GM06990 (cell line): ENCODE results near the gene MUC2.

Experiments
- DNase-seq: peaks from one replicate; pipeline ENCODE4 v3.0.0-alpha.2; 2011; ENCODE audit not compliant: insufficient read length; ENCODE audit errors: extremely low read depth
- H3K27me3 ChIP-seq: replicated peaks from 2 replicates; pipeline ENCODE4 v1.6.0; 2011; ENCODE audit warnings: low read length; ENCODE audit not compliant: control insufficient read depth, insufficient read depth
- H3K36me3 ChIP-seq: 2 replicates; pipeline ENCODE4 v1.5.1; 2011; ENCODE audit warnings: low read length; ENCODE audit not compliant: control insufficient read depth, insufficient read depth
- H3K4me3 ChIP-seq: replicated peaks from 2 replicates; pipeline ENCODE4 v1.5.1; 2011; ENCODE audit warnings: low read depth, mild to moderate bottlenecking, control low read depth, low read length
- TF ChIP-seq, protein P1 (sequence below): IDR thresholded peaks from 2 replicates; pipeline ENCODE4 v1.5.1; 2011; ENCODE audit warnings: low read length, control low read depth, mild to moderate bottlenecking, inconsistent platforms; ENCODE audit not compliant: insufficient read depth, poor library complexity, severe bottlenecking

The MUC2 gene

DNA sequence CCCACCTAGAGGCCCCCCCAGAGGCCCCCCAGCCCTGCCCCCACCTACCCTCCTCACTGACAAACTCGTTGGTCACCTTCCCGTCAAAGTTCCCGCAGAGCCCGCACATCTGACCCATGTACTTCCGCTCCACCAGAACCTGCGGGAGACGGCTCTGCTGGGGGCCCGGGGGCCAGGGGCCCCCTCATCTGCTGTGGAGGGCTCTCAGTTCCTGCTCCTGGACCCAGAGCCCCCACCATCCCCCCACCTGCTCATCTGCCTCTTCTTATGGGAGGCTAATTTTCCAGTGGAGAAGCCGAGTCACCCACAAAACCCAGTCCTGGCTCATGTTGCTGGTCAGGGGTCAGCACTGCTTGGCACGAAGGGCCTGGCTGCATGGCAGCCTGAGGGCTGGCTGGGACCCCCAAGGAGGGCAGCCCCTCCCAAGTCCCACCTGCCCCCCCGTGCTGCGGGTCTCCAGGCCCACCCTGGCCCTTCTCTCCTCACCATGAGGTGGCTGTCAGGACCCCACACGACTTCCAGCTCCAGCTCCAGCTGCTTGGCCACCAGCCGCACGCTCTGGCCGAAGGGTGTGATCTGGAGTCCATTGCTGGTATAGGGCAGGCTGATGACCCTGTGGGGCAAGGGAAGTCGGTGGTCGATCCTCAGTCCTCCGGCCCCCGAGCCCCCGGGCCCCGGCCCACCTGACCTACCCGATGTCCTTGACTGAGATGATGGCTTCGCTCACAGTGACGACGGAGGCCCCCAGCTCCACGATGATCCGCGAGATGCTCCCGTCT is 43.4 kb upstream of the MUC2 start:
- Histone ChIP-seq H3K4me3 (no peak overlapping the region), H3K36me3 (no peaks in the 10 kb centered on the region), H3K27me3 (no peaks in the 10 kb centered on the region)
- TF ChIP-seq, protein P1, sequence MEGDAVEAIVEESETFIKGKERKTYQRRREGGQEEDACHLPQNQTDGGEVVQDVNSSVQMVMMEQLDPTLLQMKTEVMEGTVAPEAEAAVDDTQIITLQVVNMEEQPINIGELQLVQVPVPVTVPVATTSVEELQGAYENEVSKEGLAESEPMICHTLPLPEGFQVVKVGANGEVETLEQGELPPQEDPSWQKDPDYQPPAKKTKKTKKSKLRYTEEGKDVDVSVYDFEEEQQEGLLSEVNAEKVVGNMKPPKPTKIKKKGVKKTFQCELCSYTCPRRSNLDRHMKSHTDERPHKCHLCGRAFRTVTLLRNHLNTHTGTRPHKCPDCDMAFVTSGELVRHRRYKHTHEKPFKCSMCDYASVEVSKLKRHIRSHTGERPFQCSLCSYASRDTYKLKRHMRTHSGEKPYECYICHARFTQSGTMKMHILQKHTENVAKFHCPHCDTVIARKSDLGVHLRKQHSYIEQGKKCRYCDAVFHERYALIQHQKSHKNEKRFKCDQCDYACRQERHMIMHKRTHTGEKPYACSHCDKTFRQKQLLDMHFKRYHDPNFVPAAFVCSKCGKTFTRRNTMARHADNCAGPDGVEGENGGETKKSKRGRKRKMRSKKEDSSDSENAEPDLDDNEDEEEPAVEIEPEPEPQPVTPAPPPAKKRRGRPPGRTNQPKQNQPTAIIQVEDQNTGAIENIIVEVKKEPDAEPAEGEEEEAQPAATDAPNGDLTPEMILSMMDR = no peak
- DNase-seq = no peak

GRCh38 chr11:1032310-1032891 is 42.3 kb upstream of the MUC2 start:
- TF ChIP-seq, protein P1 = no peak
- H3K4me3 ChIP-seq = no peak overlapping the region
- H3K36me3 ChIP-seq = no peaks in the 10 kb centered on the region
- DNase-seq = no peak
- no peaks in the 10 kb centered on the region; the same call in 1 of the 2 replicates for H3K27me3 ChIP-seq

DNA sequence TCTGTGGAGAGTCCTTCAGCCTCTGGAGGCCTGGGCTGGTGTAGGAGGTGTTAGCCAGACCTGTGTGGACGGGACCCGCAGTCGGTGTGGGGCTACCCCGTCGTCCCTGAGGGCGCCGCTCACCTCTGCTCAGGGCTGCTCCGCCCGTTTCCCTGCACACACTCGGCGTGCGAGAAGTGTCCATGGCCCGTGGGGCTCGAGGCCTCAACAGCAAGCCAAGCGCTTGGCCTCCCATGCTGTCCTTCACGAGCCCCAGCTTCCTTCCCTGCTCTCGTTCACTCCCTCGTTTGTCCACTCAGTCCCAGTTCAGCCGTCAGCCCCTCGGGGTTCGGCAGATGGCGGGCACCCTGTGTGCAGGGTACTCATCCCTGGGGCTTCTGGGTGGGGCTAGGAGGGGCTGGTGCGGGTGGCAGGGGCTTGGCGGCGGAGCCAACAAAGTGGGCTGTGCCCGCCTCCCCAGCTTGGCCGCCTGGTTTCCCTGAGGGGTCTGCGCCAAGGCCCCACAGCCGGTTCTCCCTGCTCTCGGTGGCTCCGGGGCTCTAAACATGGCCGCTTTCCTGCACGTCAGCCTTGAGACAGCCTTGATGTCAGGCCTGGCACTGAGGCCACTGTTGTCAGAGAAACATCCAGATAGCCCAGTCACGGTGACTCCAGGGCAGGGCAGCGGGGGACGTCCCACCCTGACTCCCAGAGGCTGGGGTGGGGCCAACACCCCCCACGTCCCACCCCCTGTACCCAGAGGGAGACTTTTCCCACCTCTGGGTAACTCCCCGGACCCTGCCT is 41.5 kb upstream of the MUC2 start:
- Histone ChIP-seq H3K36me3 (no peaks in the 10 kb centered on the region), H3K27me3 (no peaks in the 10 kb centered on the region; the same call in 1 of the 2 replicates), H3K4me3 (no peak overlapping the region)
- no peak for DNase-seq
- TF ChIP-seq, protein P1 = no peak

- Histone ChIP-seq H3K4me3 (no peak overlapping the region), H3K36me3 (no peaks in the 10 kb centered on the region), H3K27me3 (no peaks in the 10 kb centered on the region; the same call in 1 of the 2 replicates)
- no peak for DNase-seq
- TF ChIP-seq, protein P1 = no peak
Observed at GRCh38 chr11:1034001-1034400, 40.7 kb upstream of the MUC2 start.

DNA sequence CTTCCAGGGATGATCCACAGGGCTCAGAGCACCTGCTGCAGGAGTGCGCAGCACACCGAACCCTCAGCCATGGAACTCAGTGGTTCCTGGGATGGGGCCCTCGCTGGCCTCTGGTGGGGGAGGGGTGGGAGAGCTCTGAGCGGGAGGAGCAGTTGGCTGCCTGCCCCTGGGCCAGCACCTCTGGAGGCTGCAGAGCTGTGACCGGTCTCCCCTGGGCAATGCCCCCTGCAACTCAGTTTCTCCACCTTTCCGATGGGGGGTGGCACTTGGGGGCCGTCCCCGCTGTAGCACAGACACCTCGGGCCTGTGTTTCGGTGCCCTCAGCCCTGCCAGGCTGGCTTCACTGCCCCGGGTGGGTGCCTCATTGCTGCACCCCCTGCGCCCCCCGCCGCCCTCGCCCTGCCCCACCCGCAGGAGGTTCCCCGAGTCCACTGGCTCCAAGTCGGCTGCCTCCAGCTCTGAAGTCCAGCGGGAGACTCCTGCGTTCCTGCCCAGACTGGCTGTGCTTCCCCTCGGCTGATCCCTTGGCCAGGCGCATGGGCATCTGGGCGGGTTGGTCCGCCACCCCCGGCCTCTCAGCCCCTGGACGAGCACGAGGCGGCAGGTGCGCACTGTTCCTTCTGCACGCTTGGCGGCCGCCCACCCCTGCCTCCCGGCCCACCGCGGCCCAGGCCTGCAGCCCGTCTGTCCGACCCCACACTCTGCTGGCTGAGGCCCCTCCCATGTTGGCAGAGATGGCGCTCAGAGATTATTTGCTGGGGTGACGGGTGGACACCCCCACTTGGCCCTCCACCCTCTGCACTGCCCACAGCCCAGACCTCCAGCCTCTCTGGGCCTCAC is 40.0 kb upstream of the MUC2 start:
- TF ChIP-seq, protein P1 = no peak
- no peak for DNase-seq
- H3K27me3 ChIP-seq = no peaks in the 10 kb centered on the region; the same call in 1 of the 2 replicates
- H3K4me3 ChIP-seq = no peak overlapping the region
- no peaks in the 10 kb centered on the region for H3K36me3 ChIP-seq
